IPS-18a (cell line): ENCODE measurements around the gene RPTOR.
"Not testable (repeated sequence)": the region's sequence is repeated elsewhere in the genome, so short reads cannot be mapped to it uniquely, and the experiment has no call there.

ENCODE experiments used
- H3K27ac ChIP-seq: one replicate; pipeline ENCODE4 v1.5.1; 2013; ENCODE audit warnings: low read length
- H3K27me3 ChIP-seq: one replicate; pipeline ENCODE4 v1.6.1; 2013; ENCODE audit warnings: mild to moderate bottlenecking, low read length; ENCODE audit not compliant: control insufficient read depth, insufficient read depth
- H3K36me3 ChIP-seq: one replicate; pipeline ENCODE4 v1.6.1; 2013; ENCODE audit warnings: low read depth, low read length; ENCODE audit not compliant: control insufficient read depth
- H3K4me1 ChIP-seq: one replicate; pipeline ENCODE4 v1.6.1; 2013; ENCODE audit warnings: low read depth, low read length; ENCODE audit not compliant: control insufficient read depth
- H3K4me3 ChIP-seq: one replicate; pipeline ENCODE4 v1.5.1; 2013; ENCODE audit warnings: low read length
- H3K9ac ChIP-seq: one replicate; pipeline ENCODE4 v1.6.1; 2013; ENCODE audit warnings: mild to moderate bottlenecking, low read length, moderate library complexity
- H3K9me3 ChIP-seq: one replicate; pipeline ENCODE4 v1.6.1; 2013; ENCODE audit warnings: low read depth, low read length; ENCODE audit not compliant: control insufficient read depth

The RPTOR gene

GRCh38 chr17:80504686-80505413 lies 39.8 kb upstream of the RPTOR start:
- Histone ChIP-seq H3K27me3 (peaks cover 14% of the 10 kb centered on the region), H3K4me1 (no peaks in the 10 kb centered on the region), H3K36me3 (no peaks in the 10 kb centered on the region), H3K9ac (no peak overlapping the region), H3K4me3 (no peak overlapping the region), H3K9me3 (no peaks in the 10 kb centered on the region), H3K27ac (no peak overlapping the region)

- H3K27me3 ChIP-seq = peaks cover 14% of the 10 kb centered on the region
- not testable (repeated sequence) for H3K4me3 ChIP-seq, H3K9me3 ChIP-seq, H3K36me3 ChIP-seq, H3K9ac ChIP-seq, H3K27ac ChIP-seq, H3K4me1 ChIP-seq
Measured at GRCh38 chr17:80507177-80507576, 37.5 kb upstream of the RPTOR start.

- no peaks in the 10 kb centered on the region for H3K4me1 ChIP-seq
Measured at GRCh38 chr17:80507965-80508364, 36.7 kb upstream of the RPTOR start.

GRCh38 chr17:80509311-80509710 lies 35.3 kb upstream of the RPTOR start:
- Histone ChIP-seq H3K27ac (no peak overlapping the region), H3K4me3 (no peak overlapping the region), H3K36me3 (no peaks in the 10 kb centered on the region), H3K9ac (no peak overlapping the region), H3K27me3 (peaks cover 14% of the 10 kb centered on the region), H3K4me1 (no peaks in the 10 kb centered on the region), H3K9me3 (no peaks in the 10 kb centered on the region)

More at GRCh38 chr17:80507965-80508364, 36.7 kb upstream of the RPTOR start:
- Histone ChIP-seq H3K36me3 (no peaks in the 10 kb centered on the region), H3K9me3 (no peaks in the 10 kb centered on the region), H3K4me3 (no peak overlapping the region), H3K9ac (no peak overlapping the region), H3K27me3 (peaks cover 14% of the 10 kb centered on the region), H3K27ac (no peak overlapping the region)

- Histone ChIP-seq H3K9ac (no peak overlapping the region), H3K27me3 (peaks cover 7% of the 10 kb centered on the region), H3K27ac (no peak overlapping the region), H3K4me3 (no peak overlapping the region), H3K36me3 (no peaks in the 10 kb centered on the region), H3K4me1 (no peaks in the 10 kb centered on the region), H3K9me3 (no peaks in the 10 kb centered on the region)
Measured at GRCh38 chr17:80510132-80510531, 34.5 kb upstream of the RPTOR start.

- H3K4me1 ChIP-seq = no peaks in the 10 kb centered on the region
- peaks cover under 1% of the 10 kb centered on the region for H3K27me3 ChIP-seq
- H3K36me3 ChIP-seq = no peaks in the 10 kb centered on the region
- H3K27ac ChIP-seq = no peak overlapping the region
- H3K4me3 ChIP-seq = no peak overlapping the region
- no peak overlapping the region for H3K9ac ChIP-seq
- no peaks in the 10 kb centered on the region for H3K9me3 ChIP-seq
Measured at GRCh38 chr17:80510772-80511171, 33.9 kb upstream of the RPTOR start.

GRCh38 chr17:80511222-80512180 lies 33.1 kb upstream of the RPTOR start:
- Histone ChIP-seq H3K4me3 (no peak overlapping the region), H3K9me3 (no peaks in the 10 kb centered on the region), H3K27ac (no peak overlapping the region), H3K4me1 (no peaks in the 10 kb centered on the region), H3K9ac (no peak overlapping the region), H3K27me3 (no peaks in the 10 kb centered on the region), H3K36me3 (no peaks in the 10 kb centered on the region)

GRCh38 chr17:80512233-80512632 lies 32.4 kb upstream of the RPTOR start:
- Histone ChIP-seq H3K27ac (no peak overlapping the region), H3K9me3 (no peaks in the 10 kb centered on the region), H3K27me3 (no peaks in the 10 kb centered on the region), H3K9ac (no peak overlapping the region), H3K4me1 (no peaks in the 10 kb centered on the region), H3K4me3 (no peak overlapping the region), H3K36me3 (no peaks in the 10 kb centered on the region)

GRCh38 chr17:80513201-80513600 lies 31.4 kb upstream of the RPTOR start:
- no peaks in the 10 kb centered on the region for H3K4me1 ChIP-seq
- H3K27me3 ChIP-seq = no peaks in the 10 kb centered on the region
- H3K27ac ChIP-seq = no peak overlapping the region
- no peak overlapping the region for H3K4me3 ChIP-seq
- H3K36me3 ChIP-seq = no peaks in the 10 kb centered on the region
- H3K9ac ChIP-seq = no peak overlapping the region
- H3K9me3 ChIP-seq = no peaks in the 10 kb centered on the region

- H3K4me1 ChIP-seq = no peaks in the 10 kb centered on the region
- no peak overlapping the region for H3K27ac ChIP-seq
- H3K36me3 ChIP-seq = no peaks in the 10 kb centered on the region
- no peaks in the 10 kb centered on the region for H3K27me3 ChIP-seq
- H3K9me3 ChIP-seq = no peaks in the 10 kb centered on the region
- no peak overlapping the region for H3K4me3 ChIP-seq
- no peak overlapping the region for H3K9ac ChIP-seq
Measured at GRCh38 chr17:80513892-80514291, 30.7 kb upstream of the RPTOR start.

- Histone ChIP-seq H3K4me3 (no peak overlapping the region), H3K27me3 (no peaks in the 10 kb centered on the region), H3K4me1 (no peaks in the 10 kb centered on the region), H3K9me3 (no peaks in the 10 kb centered on the region), H3K27ac (no peak overlapping the region), H3K36me3 (no peaks in the 10 kb centered on the region), H3K9ac (no peak overlapping the region)
Measured at GRCh38 chr17:80516171-80516932, 28.3 kb upstream of the RPTOR start.
